GM19438 (cell line): ENCODE data around the gene CDH4.

Source experiments
- ATAC-seq: cut with Tn5 transposase; IDR thresholded peaks from one replicate; pipeline ENCODE4 v1.9.1; 2021; ENCODE audit warnings: low read depth; ENCODE audit not compliant: unreplicated experiment

Gene CDH4

DNA sequence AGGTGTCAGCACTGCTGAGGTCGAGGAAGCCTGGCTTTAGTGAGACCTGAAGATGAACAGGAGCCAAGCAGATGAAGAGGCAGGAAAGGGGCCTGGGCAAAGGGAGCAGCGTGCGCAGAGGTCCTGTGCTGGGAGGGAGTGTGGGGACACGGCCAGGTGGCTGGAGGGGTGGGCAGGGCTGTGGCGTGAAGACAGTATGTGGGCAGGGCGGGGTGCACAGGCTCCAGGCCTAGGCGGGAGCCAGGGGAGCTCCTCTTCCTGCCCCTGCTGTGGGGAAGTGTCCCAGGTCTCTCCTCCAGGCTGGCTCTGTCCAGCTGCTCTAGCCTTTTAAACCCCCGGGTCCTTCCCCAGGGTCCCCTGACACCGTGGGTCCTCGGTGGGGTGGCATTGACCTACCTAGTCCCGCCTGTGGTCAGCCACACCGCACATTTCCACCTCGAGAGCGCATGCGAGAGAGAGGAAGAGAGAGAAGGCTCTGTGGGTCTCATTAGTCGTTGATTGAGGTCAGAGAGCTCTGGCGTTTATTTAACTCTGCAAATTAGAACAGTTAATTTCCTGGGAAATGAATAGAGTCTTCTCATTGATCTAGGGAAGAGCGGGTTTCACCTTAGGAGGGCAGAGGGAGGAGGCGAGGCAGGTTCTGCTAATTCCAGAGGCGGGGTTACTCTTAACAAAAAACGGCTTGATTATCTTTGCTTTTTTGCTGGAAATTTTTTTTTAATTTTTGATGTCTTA, 68.8 kb downstream of the CDH4 start:
- no peak for ATAC-seq

DNA sequence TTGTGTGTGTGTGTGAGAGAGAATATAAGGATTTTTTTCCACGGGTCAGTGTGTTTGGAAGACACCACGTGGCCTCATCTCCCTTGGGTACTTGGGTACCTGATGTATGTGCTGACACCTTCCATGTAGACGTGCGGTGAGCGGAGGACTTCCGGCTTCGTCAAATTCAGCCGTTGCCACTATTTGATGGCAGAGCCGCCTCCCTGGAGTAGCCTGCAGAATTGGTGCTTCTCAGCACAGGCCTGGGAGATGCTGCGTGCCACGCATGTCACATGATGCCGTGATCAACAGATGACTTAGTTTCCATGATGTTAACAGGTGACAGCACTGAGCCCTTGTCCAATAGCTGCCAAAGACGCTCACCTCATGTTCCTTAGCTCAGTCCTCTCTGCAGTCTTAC, 69.4 kb downstream of the CDH4 start:
- no peak for ATAC-seq

DNA sequence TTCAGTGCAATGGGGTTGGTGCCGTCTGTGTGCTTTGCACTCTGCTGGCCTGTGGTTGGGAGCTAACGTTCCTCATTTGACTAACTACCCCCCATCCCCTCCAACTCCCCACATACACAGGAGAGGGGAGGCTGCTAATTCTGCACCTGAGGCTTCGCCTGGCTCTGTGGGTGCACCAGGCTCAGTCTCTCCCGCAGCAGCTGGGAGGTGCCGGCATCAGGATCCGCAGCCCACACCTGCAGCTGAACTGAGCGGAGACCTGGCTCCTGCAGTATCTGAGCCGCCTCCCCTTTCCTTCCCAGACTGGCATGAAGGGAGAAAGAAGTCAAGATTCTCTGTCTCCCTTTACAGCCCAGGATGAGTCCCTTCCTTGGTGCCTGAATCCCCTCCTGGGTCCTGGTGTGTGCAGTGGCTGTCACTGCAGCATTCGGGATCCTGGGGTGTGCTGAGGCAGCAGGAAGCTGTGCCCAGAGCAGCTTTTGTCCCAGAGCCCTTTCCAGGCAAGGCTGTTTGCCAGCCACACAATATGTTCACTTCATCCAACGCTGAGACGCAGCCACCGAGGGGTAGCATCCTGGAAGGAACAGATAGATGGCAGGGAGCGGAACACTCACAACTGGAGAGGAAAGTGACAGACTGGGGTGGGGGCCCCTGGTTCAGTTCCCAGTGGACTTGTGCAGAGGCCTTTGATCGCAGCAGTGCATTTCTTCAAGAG, 70.2 kb downstream of the CDH4 start:
- ATAC-seq: no peak

DNA sequence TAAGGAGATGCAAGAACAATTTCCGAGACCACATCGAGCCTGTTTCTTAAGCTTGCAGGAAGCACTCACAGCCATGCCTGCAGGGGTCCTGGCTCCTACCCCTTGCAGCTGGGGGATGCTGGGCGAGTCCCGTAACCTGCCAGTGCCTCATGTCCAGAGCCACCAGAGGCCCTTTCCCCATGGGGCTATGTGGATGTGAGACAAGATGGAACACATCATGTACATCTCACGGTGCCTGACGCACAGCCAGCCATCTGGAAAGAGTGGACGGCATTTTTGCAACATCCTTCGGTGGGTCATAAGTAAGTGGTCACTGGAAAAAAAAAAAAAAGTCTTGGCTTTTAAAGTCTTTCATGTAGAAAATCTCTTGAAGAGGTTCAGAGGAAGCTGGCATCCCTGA, 72.8 kb downstream of the CDH4 start:
- ATAC-seq: no peak

DNA sequence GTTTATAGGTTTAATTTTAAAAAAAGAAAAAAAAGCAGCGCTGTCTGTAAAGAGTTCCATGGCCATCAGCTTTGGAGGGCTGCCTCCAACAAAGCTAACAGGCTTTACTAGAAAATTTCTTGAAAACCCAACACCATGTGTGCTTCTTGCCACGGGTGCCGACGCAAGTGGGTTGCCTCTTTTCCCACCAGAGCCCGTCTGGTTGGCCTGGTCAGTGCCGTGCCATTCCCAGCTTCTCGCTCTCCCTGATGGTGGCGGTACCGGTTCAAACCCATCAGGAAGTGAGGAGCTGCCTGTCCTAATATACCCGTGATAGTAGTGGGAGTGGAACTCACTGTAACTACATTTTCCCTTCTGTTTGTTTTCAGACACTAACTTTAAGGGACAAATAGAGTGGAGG, 73.7 kb downstream of the CDH4 start:
- no peak for ATAC-seq

DNA sequence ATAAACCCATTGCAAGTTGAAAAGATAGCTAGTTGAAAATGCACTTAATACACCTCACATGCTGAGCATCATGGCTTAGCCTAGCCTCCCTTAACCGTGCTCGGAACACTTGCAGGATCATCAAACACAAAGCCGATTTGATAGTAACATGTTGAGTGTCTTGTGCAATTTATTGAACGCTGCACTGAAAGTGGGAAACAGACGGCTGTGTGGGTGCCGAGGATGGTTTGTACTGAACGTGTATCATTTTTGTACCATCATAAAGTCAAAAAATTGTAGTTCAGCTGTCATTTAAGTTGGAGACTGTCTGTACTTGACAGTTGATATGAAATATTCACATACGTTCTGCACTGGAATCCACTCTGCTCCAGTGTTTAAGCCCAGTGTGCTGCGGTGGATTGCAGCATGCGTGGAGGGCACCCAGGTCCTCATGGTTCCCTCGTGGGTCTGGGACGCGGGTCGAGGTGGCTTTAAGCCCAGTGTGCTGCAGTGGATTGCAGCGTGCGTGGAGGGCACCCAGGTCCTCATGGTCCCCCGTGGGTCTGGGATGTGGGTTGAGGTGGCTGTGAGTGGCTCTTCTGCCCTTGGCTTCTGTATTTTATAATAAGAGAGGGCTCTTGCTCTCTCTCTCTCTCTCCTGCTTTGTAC, 77.0 kb downstream of the CDH4 start:
- no peak for ATAC-seq

DNA sequence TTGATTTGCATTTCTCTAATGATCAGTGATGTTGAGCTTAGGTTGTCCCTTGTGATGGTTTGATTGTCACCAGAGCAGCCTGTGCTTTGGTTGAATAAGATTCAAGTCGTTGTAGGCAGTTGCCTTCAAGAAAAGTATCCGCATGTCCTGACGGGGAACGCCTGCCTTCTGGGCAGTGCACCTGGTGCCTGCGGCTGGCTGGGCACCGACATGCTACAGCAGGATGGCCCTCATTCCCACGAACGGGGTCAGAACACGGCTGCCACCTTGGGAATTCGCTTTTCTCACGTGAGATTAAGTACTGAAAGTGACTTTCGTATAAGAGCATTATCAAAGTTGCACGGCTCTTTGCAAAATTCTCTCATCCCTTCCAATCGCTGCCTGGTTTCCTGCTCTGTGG, 78.4 kb downstream of the CDH4 start:
- no peak for ATAC-seq

DNA sequence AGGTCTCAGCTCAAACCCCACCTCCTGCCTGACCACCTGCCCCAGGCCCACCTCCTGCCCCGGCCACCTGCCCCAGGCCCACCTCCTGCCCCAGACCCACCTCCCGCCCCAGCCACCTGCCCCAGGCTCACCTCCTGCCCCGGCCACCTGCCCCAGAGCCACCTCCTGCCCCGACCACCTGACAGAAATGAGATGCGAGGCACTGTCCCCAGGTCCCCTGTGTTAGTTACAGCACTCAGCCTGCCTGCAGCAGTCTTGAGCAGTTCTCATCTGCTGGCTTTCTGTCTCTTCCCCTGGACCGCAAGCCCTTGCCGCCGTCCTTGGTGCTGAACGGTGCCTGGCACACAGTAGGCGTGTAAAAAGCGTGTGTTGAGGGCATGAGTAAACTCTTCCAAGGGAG, 79.5 kb downstream of the CDH4 start:
- ATAC-seq: no peak

DNA sequence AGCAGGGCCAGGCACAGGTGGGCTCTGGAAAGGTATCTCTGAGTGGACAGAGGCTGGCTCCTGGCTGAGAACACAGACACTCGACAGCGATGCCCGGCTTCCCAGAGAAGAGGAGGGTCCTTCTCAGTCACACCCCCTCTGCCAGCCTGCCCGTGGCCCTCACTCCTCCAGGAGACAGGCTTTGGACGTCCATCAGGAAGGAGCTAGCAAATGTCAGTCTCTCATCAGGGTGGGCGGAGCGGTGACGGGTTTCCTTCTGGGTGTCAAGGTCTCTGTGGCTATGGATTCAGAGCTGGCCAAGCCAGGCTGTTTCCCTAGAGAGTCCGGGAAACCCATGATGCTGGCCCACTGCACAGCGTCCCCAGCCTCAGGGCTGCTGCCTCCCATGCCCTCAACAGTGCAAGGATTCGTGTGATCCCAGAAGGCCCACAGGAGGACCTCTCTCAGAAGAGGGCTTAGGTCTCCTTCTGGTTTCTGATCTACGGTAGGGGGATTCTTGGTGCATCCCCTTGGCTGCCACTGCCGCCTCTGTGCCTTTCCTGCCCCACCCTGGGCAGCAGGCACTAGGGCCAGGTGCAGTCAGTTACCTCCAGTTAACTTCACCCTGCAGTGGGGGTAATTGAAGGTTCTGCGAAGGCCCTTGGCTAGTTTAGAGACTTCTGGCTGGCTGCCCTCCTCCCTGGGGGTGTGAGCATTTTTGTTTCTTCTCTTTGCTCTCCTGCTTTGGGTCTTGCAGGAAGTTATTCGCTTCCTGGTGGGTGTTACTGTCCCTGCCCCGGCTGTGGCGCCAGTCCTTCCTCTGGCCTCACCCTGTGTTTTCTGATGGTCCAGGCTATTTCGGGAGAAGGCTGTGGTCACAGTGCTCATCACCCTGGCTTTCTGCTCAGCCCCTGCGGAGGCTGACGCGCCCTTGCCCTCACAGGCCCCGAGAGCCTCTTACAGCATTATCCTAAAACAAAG, 80.2 kb downstream of the CDH4 start:
- no peak for ATAC-seq

DNA sequence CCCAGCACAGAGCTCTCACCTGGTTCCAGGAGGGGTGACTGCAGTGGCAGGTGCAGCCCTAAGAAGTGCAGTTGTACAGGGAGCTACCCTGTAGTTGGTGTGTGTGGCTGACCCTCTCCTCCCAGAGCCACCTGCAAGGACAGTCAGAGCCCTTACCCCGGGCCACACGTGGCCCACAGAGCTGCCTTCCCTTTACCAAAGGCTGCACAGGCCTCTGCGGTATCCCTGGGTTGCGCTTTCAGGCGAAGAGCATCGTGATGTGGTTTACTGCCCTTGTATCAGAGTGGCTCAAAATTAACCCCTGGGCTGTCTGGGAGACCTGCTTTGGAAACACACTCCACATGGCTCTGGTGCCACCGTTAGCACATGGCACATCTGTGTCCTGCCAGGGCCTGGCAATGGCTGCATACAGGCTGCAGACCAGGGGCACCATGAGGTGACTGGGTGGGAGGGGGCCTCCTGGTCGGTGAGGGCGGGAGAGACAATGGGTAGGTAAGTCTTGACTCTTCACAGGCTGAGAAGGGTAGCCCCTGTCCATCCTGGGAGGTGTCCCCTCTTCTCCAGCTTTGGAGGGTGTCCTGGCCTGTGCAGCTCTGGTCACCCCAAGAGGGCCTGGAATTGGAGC, 81.5 kb downstream of the CDH4 start:
- no peak for ATAC-seq

DNA sequence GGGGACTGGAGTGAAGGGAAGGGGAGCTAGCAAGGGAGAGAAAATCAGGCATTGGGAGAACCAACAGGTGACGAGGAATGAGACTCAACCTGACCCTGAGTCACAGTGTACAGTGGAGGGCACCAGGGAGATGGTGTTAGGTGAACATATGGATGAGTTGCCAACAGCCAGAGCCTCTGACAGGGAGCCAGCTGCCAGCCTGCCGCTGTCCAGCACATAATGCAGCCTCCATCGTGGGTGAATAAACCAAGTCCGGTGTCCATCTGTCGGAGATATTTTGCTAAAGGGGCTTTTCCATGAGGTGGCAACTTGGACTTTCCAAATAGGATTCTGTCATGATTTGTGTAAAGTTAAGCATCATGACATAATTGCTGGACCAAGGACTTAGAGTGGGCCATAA, 88.1 kb downstream of the CDH4 start:
- ATAC-seq: no peak

DNA sequence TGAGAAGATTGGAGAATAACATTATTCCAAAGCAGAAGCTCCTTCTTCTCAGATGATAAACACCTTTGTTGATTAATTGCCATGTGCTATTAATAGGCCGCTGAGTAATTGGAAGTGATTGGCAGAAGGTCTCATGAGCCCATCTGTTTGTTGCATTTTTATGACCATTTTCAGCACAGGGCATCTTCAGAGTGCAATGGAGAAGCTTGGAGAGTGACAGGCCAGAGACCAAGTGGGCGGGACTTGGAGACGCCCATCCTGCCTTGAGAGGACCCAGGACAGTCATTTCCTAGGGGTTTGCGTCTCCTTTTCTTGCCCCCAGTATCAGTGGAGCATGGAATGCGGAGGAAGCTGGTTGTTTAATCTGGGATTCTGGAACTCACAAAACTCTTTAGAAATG, 89.5 kb downstream of the CDH4 start:
- no peak for ATAC-seq

DNA sequence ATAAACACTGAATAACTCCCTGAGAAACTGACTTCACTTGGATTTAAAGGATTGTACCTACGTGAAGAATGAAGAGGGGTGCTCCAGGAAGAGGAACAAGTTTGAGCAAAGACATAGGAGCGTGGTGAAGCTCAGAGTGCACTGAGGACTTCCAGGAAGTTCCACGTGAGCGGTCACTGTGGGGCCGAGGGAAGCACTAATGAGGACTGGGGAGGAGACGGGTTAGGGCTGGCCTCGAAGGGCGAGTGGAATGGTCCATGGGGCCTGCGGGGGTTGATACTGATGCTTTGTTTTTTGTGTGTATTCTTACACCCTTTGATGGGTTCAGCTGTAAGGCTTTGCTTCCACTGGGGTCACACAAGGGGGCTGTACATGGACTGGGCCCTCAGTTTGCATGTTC, 91.9 kb downstream of the CDH4 start:
- ATAC-seq: no peak

DNA sequence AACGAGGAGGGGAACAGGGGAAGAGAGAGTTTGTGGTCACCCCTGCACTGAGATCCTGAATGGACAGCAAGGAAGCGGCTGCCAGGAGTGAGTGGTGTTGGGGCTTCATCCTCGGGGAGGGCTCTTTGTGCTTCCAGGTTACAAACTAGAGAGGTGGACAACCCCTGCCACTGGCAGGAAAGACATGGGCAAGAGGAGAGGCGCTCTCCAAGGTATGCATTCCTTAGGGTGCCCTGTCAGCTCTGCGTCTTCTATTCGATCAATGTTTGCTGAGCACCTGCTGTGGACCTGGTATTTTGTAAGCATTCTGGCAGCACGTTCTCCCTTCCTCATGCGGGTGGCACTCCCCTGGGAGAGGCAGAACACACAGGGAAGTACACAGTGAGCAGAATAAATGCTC, 93.6 kb downstream of the CDH4 start:
- no peak for ATAC-seq

DNA sequence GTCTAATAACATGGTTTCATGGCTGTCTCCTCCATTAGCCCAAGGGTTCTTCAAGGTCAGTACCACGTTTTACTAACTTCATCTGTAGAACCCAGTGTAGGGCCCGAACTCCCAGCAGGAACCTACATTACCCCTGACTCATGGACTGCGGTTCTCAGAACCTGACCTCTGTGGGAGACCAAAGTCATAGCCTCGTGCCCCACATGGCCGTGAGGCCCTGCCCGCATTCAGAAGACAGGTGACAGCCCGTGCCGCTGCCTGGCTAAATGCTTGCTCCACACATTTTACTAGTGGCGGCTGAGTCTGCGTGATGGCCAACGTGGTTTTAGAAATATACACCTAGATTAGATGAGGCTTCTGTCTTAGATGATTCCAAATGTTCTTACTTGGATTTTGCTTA, 94.9 kb downstream of the CDH4 start:
- no peak for ATAC-seq

DNA sequence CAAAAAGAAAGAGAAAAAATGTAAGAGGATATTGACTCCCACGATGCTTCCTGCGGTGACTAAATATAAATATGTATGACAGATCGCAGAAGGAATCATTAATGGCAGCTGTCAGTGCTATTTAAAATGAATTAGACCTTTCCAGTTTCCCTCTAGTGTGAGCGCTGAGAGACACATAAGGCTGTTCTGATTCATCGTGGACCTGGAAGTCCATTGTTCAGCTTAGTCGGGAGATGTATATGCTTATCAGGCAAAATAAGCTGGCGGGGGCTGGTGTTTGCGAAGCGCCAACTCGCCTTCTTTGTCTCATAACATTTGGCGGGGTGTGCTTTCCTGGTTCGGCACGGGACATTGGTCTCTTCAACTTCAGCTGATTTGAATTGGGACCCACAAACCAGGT, 95.4 kb downstream of the CDH4 start:
- ATAC-seq: no peak

DNA sequence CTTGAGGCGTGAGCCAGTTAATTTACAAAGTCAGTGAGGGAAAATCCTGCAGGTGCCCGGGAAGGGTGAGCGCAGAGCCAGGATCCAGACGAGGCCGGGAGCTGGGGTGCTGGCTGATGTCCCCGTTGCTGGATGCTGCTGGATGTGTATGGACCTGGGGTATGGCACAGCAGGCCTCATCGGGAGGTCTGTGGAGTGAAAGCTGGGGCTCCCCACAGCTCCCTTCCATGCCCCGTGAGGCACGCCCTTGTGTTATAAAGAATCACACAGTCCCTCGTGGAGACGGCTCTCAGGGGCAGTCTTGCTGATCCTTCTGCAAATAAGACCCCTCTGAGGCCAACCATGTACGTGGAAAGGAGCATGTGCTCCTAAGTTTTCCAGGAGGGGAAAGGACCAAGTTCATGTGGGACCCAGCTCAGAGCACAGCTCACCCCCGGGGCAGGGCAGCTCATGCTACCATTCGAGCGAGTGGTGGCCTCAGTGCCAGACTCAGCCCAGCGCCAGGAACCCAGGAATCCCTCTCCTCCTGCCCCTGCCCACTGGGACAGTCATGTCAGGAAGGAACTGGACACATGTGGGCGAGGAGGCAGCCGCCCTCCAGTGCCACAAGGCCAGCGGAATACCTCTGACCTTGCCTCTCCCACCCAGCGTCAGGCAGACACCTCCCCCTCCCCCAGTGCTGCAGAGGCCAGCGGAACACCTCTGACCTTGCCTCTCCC, 97.5 kb downstream of the CDH4 start:
- ATAC-seq: no peak

DNA sequence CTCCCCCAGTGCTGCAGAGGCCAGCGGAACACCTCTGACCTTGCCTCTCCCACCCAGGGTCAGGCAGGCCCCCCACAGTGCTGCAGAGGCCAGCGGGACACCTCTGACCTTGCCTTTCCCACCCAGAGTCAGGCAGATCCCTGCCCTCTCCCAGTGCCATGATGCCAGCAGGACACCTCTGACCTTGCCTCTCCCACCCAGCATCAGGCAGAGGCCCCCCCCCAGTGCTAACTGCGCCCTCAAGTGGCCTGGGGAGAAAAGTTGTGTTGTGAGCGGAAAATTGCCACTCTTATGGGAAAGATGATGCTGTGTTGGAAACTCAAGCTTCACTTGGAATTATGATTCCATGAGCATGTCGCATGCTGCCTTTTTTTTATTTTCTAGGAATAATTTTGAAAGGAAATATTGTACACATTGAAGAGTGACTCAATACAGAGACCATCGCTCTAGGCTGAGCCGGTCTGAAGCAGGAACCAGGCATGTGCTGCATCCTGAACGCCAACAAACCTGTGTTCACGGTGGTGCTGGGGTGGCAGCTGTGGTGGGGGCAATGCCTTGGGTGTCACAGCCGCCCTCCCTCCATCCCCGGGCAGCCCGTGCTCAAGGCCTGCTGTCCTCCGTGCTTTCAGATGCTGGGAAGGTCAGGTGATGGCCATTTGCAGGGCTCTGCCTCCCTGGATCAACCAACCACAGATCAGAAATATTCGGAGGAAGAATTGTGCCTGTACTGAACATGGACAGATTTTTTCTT, 98.6 kb downstream of the CDH4 start:
- no peak for ATAC-seq
